Hepatocyte (in vitro differentiated cells): ENCODE measurements around the gene TMIE.
"Not testable (repeated sequence)": the region's sequence is repeated elsewhere in the genome, so short reads cannot be mapped to it uniquely, and the experiment has no call there.

ENCODE experiments used
- CTCF ChIP-seq: fragments of 200-600 bp; sonication (generic); IDR thresholded peaks from 2 replicates; pipeline ENCODE4 v1.5.1; 2016; ENCODE audit warnings: antibody characterized with exemption, mild to moderate bottlenecking; ENCODE audit not compliant: poor library complexity
- EZH2phosphoT487 ChIP-seq: fragments of 200-600 bp; sonication (generic); IDR thresholded peaks from one replicate; pipeline ENCODE4 v1.6.1; 2018; ENCODE audit warnings: antibody characterized with exemption, mild to moderate bottlenecking, low read depth, moderate library complexity; ENCODE audit not compliant: unreplicated experiment, severe bottlenecking

- TF ChIP-seq EZH2phosphoT487, CTCF: not testable (repeated sequence)
These were observed 51.9 kb downstream of the TMIE start for GRCh38 chr3:46753127-46753526.
